ENCODE results near the gene MAP3K14.

GRCh38 chr17:45314741-45315647 is 1.8 kb downstream of the MAP3K14 start:
- TF ChIP-seq EZH2 (IDR thresholded peaks at IDR 0.05; ENCODE audit: borderline replicate concordance, control insufficient read depth, low read depth, low read length) (no peak), POLR2AphosphoS5 (IDR thresholded peaks at IDR 0.05; ENCODE audit: low read length) (peak; percentile 74)

All from GM12878 (cell line).